OCI-LY1 (cell line): ENCODE results near the gene ADARB2.
"Not testable (repeated sequence)": the region's sequence is repeated elsewhere in the genome, so short reads cannot be mapped to it uniquely, and the experiment has no call there.

Experiments used
- EZH2 ChIP-seq: fragments of 200-600 bp; sonication (generic), shearing (Covaris generic); IDR thresholded peaks from 2 replicates; pipeline ENCODE4 v1.8.0; 2017; ENCODE audit warnings: borderline replicate concordance, mixed run types, mild to moderate bottlenecking, antibody characterized with exemption, low read length, moderate library complexity, mixed read lengths
- TF ChIP-seq, protein P1 (sequence below): fragments of 200-600 bp; sonication (generic), shearing (Covaris generic); IDR thresholded peaks from 2 replicates; pipeline ENCODE4 v1.5.1; 2017; ENCODE audit warnings: mild to moderate bottlenecking, antibody characterized with exemption, low read length, moderate library complexity, mixed read lengths

DNA sequence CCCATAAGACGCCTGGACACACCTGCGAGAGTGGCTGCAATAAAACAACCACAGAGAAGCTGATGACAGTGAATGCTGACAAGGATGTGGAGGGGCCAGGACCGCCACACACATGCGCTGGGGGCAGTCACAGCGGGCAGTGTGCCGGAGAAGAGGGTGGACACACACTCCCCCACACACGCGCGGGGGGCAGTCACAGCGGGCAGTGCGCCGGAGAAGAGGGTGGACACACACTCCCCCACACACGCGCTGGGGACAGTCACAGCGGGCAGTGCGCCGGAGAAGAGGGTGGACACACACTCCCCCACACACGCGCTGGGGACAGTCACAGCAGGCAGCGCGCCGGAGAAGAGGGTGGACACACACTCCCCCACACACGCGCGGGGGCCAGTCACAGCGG is 273.4 kb downstream of the ADARB2 start:
- TF ChIP-seq, protein P1, sequence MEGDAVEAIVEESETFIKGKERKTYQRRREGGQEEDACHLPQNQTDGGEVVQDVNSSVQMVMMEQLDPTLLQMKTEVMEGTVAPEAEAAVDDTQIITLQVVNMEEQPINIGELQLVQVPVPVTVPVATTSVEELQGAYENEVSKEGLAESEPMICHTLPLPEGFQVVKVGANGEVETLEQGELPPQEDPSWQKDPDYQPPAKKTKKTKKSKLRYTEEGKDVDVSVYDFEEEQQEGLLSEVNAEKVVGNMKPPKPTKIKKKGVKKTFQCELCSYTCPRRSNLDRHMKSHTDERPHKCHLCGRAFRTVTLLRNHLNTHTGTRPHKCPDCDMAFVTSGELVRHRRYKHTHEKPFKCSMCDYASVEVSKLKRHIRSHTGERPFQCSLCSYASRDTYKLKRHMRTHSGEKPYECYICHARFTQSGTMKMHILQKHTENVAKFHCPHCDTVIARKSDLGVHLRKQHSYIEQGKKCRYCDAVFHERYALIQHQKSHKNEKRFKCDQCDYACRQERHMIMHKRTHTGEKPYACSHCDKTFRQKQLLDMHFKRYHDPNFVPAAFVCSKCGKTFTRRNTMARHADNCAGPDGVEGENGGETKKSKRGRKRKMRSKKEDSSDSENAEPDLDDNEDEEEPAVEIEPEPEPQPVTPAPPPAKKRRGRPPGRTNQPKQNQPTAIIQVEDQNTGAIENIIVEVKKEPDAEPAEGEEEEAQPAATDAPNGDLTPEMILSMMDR: not testable (repeated sequence)
- TF ChIP-seq EZH2: not testable (repeated sequence)
